ENCODE measurements around the gene MB21D2.

The MB21D2 gene

DNA sequence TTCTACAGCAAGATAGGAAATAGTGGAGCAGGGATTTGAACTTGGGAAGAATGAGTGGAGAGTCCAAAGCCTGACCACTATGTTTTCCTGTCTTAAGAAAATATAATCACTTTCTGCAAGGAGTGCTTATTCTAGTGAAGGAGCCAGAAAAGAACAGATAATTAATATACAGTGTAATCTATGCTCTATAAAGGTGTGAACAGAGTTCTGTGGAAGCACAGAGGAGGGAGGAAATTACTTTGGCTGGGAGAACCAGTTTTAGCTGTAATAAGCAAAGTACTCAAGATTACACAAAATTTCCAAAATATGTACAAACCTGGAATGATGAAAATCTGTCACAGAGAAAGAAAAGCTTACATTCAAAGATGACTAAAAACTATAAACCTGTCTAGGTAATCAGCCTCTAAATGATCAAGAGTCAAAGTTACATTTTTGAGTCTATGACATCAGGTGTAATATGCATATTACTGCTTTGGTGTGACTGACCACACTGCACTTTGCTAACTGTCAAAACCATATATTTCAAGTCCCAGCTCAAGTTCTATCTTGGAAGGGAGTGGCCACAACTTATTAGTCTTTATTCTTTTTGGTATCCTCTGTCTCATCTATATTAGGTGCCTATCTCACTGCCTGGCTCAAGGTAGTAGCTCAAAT, 40.7 kb upstream of the MB21D2 start:
- no peak overlapping the region for H2AFZ ChIP-seq (ENCODE audit: low read length)
- no peaks in the 10 kb centered on the region for H3K36me3 ChIP-seq (ENCODE audit: insufficient read depth, low read length)
- no peak overlapping the region for H3K4me3 ChIP-seq (ENCODE audit: low read depth, low read length, poor library complexity, severe bottlenecking)
- no peaks in the 10 kb centered on the region for H3K27me3 ChIP-seq (ENCODE audit: insufficient read depth, low read length)
- no peak overlapping the region for H3K27ac ChIP-seq (ENCODE audit: low read depth, low read length, poor library complexity, severe bottlenecking)
- H3K4me2 ChIP-seq (ENCODE audit: low read length), result no peak overlapping the region
- no peaks in the 10 kb centered on the region for H3K79me2 ChIP-seq (ENCODE audit: insufficient read depth, low read length)
- H3K9me3 ChIP-seq (ENCODE audit: low read length), result no peaks in the 10 kb centered on the region
- no peaks in the 10 kb centered on the region for H3F3A ChIP-seq (ENCODE audit: insufficient read depth, low read length)
- no peaks in the 10 kb centered on the region for H4K20me1 ChIP-seq (ENCODE audit: insufficient read depth, low read length)
- no peak overlapping the region for H3K9ac ChIP-seq (ENCODE audit: low read length)
- H3K4me1 ChIP-seq (ENCODE audit: insufficient read depth, low read length, severe bottlenecking), result no peaks in the 10 kb centered on the region
- TF ChIP-seq, protein P1, sequence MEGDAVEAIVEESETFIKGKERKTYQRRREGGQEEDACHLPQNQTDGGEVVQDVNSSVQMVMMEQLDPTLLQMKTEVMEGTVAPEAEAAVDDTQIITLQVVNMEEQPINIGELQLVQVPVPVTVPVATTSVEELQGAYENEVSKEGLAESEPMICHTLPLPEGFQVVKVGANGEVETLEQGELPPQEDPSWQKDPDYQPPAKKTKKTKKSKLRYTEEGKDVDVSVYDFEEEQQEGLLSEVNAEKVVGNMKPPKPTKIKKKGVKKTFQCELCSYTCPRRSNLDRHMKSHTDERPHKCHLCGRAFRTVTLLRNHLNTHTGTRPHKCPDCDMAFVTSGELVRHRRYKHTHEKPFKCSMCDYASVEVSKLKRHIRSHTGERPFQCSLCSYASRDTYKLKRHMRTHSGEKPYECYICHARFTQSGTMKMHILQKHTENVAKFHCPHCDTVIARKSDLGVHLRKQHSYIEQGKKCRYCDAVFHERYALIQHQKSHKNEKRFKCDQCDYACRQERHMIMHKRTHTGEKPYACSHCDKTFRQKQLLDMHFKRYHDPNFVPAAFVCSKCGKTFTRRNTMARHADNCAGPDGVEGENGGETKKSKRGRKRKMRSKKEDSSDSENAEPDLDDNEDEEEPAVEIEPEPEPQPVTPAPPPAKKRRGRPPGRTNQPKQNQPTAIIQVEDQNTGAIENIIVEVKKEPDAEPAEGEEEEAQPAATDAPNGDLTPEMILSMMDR (IDR thresholded peaks at IDR 0.05; ENCODE audit: low read length), result no peak
- TF ChIP-seq EZH2 (IDR thresholded peaks at IDR 0.05; ENCODE audit: borderline replicate concordance, low read length), result no peak
- H3K9me2 ChIP-seq (ENCODE audit: low read depth, low read length), result no peaks in the 10 kb centered on the region

DNA sequence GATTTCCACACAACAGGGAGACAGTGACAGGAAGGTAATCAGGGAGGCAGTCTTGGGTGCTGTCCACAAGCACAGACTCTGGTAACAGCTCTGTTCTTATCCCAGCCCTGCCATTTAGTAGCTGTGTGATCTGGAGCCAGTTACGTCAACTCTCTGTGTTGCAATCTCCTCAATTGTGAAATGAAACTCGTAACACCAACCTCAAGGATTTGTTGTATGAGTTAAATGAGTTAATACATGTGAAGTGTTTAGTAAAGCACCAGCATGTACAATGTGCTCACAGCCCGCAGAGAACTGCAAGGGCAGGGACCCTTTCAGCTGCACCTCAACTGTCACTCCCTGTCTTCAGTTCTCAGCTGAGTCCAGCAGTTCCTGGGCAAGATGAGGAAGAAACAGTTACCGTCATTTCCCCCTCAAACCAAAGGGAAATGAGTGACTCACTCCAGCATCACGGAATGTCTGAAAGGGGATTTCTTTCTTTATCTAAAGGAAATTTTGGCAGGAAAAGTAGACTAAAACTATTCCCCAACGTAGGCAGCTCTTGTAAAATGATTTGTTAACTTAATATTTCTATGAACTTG, 39.9 kb upstream of the MB21D2 start:
- H3K27me3 ChIP-seq (ENCODE audit: insufficient read depth, low read length), result no peaks in the 10 kb centered on the region
- H3K4me3 ChIP-seq (ENCODE audit: low read depth, low read length, poor library complexity, severe bottlenecking), result no peak overlapping the region
- no peaks in the 10 kb centered on the region for H3K9me2 ChIP-seq (ENCODE audit: low read depth, low read length)
- H3K4me2 ChIP-seq (ENCODE audit: low read length), result no peak overlapping the region
- TF ChIP-seq, protein P1 (IDR thresholded peaks at IDR 0.05; ENCODE audit: low read length), result no peak
- no peak for TF ChIP-seq EZH2 (IDR thresholded peaks at IDR 0.05; ENCODE audit: borderline replicate concordance, low read length)
- H3K9me3 ChIP-seq (ENCODE audit: low read length), result no peaks in the 10 kb centered on the region
- no peak overlapping the region for H3K9ac ChIP-seq (ENCODE audit: low read length)
- no peaks in the 10 kb centered on the region for H3F3A ChIP-seq (ENCODE audit: insufficient read depth, low read length)
- no peaks in the 10 kb centered on the region for H3K79me2 ChIP-seq (ENCODE audit: insufficient read depth, low read length)
- H3K36me3 ChIP-seq (ENCODE audit: insufficient read depth, low read length), result no peaks in the 10 kb centered on the region
- no peak overlapping the region for H3K27ac ChIP-seq (ENCODE audit: low read depth, low read length, poor library complexity, severe bottlenecking)
- no peaks in the 10 kb centered on the region for H3K4me1 ChIP-seq (ENCODE audit: insufficient read depth, low read length, severe bottlenecking)
- H4K20me1 ChIP-seq (ENCODE audit: insufficient read depth, low read length), result no peaks in the 10 kb centered on the region
- no peak overlapping the region for H2AFZ ChIP-seq (ENCODE audit: low read length)

DNA sequence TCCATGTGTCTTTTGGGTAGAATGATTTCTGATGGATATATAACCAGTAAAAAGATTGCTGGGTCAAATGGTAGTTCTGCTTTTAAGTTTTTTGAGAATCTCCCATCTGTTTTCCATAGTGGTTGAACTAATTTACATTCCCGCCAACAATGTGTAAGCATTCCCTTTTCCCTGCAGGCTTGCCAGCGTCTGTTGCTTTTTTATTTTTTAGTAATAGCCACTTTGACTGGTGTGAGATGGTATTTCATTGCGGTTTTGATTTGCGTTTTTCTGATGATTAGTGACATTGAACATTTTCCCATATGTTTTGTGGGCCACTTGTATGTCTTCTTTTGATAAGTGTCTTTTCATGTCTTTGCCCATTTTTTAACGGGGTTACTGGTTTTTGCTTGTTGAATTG, 36.3 kb upstream of the MB21D2 start:
- H3K27me3 ChIP-seq (ENCODE audit: insufficient read depth, low read length), result no peaks in the 10 kb centered on the region
- no peaks in the 10 kb centered on the region for H3K9me3 ChIP-seq (ENCODE audit: low read length)
- H2AFZ ChIP-seq (ENCODE audit: low read length), result no peak overlapping the region

More for the DNA sequence above, 36.3 kb upstream of the MB21D2 start:
- H3K36me3 ChIP-seq (ENCODE audit: insufficient read depth, low read length), result no peaks in the 10 kb centered on the region
- no peak overlapping the region for H3K27ac ChIP-seq (ENCODE audit: low read depth, low read length, poor library complexity, severe bottlenecking)
- H3K4me1 ChIP-seq (ENCODE audit: insufficient read depth, low read length, severe bottlenecking), result no peaks in the 10 kb centered on the region
- H3K79me2 ChIP-seq (ENCODE audit: insufficient read depth, low read length), result no peaks in the 10 kb centered on the region
- TF ChIP-seq, protein P1 (IDR thresholded peaks at IDR 0.05; ENCODE audit: low read length), result no peak
- TF ChIP-seq EZH2 (IDR thresholded peaks at IDR 0.05; ENCODE audit: borderline replicate concordance, low read length), result no peak
- no peaks in the 10 kb centered on the region for H4K20me1 ChIP-seq (ENCODE audit: insufficient read depth, low read length)
- no peak overlapping the region for H3K4me2 ChIP-seq (ENCODE audit: low read length)
- no peaks in the 10 kb centered on the region for H3F3A ChIP-seq (ENCODE audit: insufficient read depth, low read length)
- H3K9ac ChIP-seq (ENCODE audit: low read length), result no peak overlapping the region
- no peak overlapping the region for H3K4me3 ChIP-seq (ENCODE audit: low read depth, low read length, poor library complexity, severe bottlenecking)
- H3K9me2 ChIP-seq (ENCODE audit: low read depth, low read length), result no peaks in the 10 kb centered on the region

Data from OCI-LY1 (cell line).